K562 (cell line): ENCODE measurements around the gene TSC1. TPM values are rescaled to one million over a fixed set of nuclear protein-coding genes. Genes with fewer than 3 reads are reported as not detected.

Experiments
- CREB3L1 ChIP-seq: fragments of 450-650 bp; IDR thresholded peaks from 2 replicates; pipeline ENCODE4 v1.6.1; 2014; ENCODE audit warnings: low read depth, mild to moderate bottlenecking, moderate library complexity, borderline replicate concordance
- DNMT1 ChIP-seq: fragments of 450-650 bp; IDR thresholded peaks from 2 replicates; pipeline ENCODE4 v1.6.1; 2016; ENCODE audit warnings: antibody characterized with exemption, mild to moderate bottlenecking
- GABPB1 ChIP-seq: sonication (generic); formaldehyde crosslinking; IDR thresholded peaks from 2 replicates; pipeline ENCODE4 v1.8.0; 2022; ENCODE audit warnings: mild to moderate bottlenecking, missing genetic modification reagents
- HMG20B ChIP-seq: fragments of 250-450 bp; sonication (Bioruptor Pico); IDR thresholded peaks from 2 replicates; pipeline ENCODE4 v1.5.0; 2021; ENCODE audit warnings: mild to moderate bottlenecking
- MAZ ChIP-seq, 2 experiments: fragments of 450-650 bp in 1 of 2; sonication (generic) in 1 of 2; formaldehyde crosslinking; IDR thresholded peaks in 1 of 2; conservative IDR thresholded peaks in 1 of 2; 2 replicates each; pipeline versions ENCODE4 v1.4.0 to v1.5.0; 2020; ENCODE audit warnings: mild to moderate bottlenecking in 1 of 2, missing genetic modification reagents in 1 of 2
- MBD1 ChIP-seq: fragments of 250-450 bp; sonication (Bioruptor Pico); IDR thresholded peaks from 2 replicates; pipeline ENCODE4 v1.8.0; 2022; ENCODE audit warnings: inconsistent platforms
- MECOM ChIP-seq: fragments of 250-450 bp; sonication (Bioruptor Pico); IDR thresholded peaks from 2 replicates; pipeline ENCODE4 v1.8.0; 2022; ENCODE audit warnings: inconsistent platforms
- MLLT1 ChIP-seq, 2 experiments: fragments of 450-650 bp; IDR thresholded peaks; 2 replicates each; pipeline ENCODE4 v1.6.1; 2016
- MYNN ChIP-seq, 2 experiments: sonication (generic); formaldehyde crosslinking in 1 of 2; IDR thresholded peaks; 2 replicates each; pipeline versions ENCODE4 v1.5.0 to v1.6.1; 2016 to 2020; ENCODE audit warnings: antibody characterized with exemption in 1 of 2, missing genetic modification reagents in 1 of 2
- PKNOX1 ChIP-seq: fragments of 450-650 bp; IDR thresholded peaks from 2 replicates; pipeline ENCODE4 v1.6.1; 2016
- POLR2A ChIP-seq: fragments of 450-650 bp; conservative IDR thresholded peaks from 2 replicates; pipeline ENCODE4 v1.6.1; 2016
- SPI1 ChIP-seq: IDR thresholded peaks from 2 replicates; pipeline ENCODE4 v1.6.1; 2011; ENCODE audit warnings: low read depth, low read length, control low read depth, borderline replicate concordance
- TCF3 ChIP-seq: sonication (generic); formaldehyde crosslinking; IDR thresholded peaks from 2 replicates; pipeline ENCODE4 v1.4.0; 2020; ENCODE audit warnings: mild to moderate bottlenecking, missing genetic modification reagents
- ZSCAN29 ChIP-seq: fragments of 450-650 bp; IDR thresholded peaks from 2 replicates; pipeline ENCODE4 v1.6.1; 2017
- ZSCAN32 ChIP-seq: fragments of 450-650 bp; formaldehyde crosslinking; IDR thresholded peaks from 2 replicates; pipeline ENCODE4 v1.4.0; 2020; ENCODE audit warnings: mild to moderate bottlenecking, moderate library complexity
- polyA plus RNA-seq, 8 experiments: library from polyadenylated mRNA; depleted of rRNA in 4 of 8; stranded (reverse) in 5 of 8; unstranded in 3 of 8; fragments of >200 nt; fragmentation: Nextera tagmentation in 2 of 8; fragmentation: Illumina TruSeq in 1 of 8; extraction: Ambion mirVana in 2 of 8; extraction: Trizol in 1 of 8; gene quantifications; 2 replicates each; pipeline versions ENCODE4 v1.2.1 to v1.2.3, GENCODE V29; 2011 to 2014; ENCODE audit warnings: inconsistent platforms in 1 of 8, missing spikeins in 1 of 8
- total RNA-seq, 7 experiments: library from RNA; depleted of rRNA in 6 of 7; stranded (reverse); fragments of >200 nt in 6 of 7; fragmentation: Illumina TruSeq in 2 of 7; extraction: Trizol in 2 of 7; gene quantifications; 2 replicates each; pipeline versions ENCODE4 v1.2.1 to v1.2.3, GENCODE V29; 2011 to 2021; ENCODE audit warnings: low replicate concordance in 1 of 7
- TF ChIP-seq, protein P1 (sequence below): fragments of 450-650 bp; IDR thresholded peaks from 2 replicates; pipeline ENCODE4 v1.6.1; 2016; ENCODE audit warnings: borderline replicate concordance

TSC1 gene
- total and polyA plus RNA-seq, 9 of the 15 experiments (the other 6 are each of a cell fraction or from before 2014, with no cell fraction given) = 6.9 to 37.6 (median 18.6) TPM

GRCh38 chr9:132978451-132979131 lies 34.2 kb upstream of the TSC1 start, which contains the start of gene GFI1B (continued):
- no peak for TF ChIP-seq MBD1 (CRISPR knock-in tag)
- TF ChIP-seq MYNN (IDR thresholded peaks at IDR 0.05) = peak; percentile 93
- no peak for TF ChIP-seq MYNN (CRISPR knock-in tag; IDR thresholded peaks at IDR 0.05)
- no peak for TF ChIP-seq HMG20B (CRISPR knock-in tag)
- 0 out of 2 replicates have a peak, but pooled peaks have one; percentile 0 for TF ChIP-seq DNMT1
- TF ChIP-seq MLLT1 (IDR thresholded peaks at IDR 0.05) = peak in 1 of 2 experiments; percentile 40; a peak in 1 of 4 replicates
- TF ChIP-seq ZSCAN29 = peak; percentile 55; the same call in 1 of the 2 replicates
- 0 out of 2 replicates have a peak, but pooled peaks have one; percentile 16 for TF ChIP-seq CREB3L1
- no peak for TF ChIP-seq ZSCAN32
- peak; percentile 61; the same call in 1 of the 2 replicates for TF ChIP-seq GABPB1 (CRISPR knock-in tag)
- no peak; a peak in 1 of 4 replicates for TF ChIP-seq MAZ (CRISPR knock-in tag; conservative IDR thresholded peaks at IDR 0.05 in 1 of 2, IDR thresholded peaks at IDR 0.05 in 1 of 2)
- peak; percentile 57 for TF ChIP-seq POLR2A
- peak; percentile 15; the same call in 1 of the 2 replicates for TF ChIP-seq SPI1
- TF ChIP-seq PKNOX1 = 0 out of 2 replicates have a peak, but pooled peaks have one; percentile 21
- TF ChIP-seq, protein P1, sequence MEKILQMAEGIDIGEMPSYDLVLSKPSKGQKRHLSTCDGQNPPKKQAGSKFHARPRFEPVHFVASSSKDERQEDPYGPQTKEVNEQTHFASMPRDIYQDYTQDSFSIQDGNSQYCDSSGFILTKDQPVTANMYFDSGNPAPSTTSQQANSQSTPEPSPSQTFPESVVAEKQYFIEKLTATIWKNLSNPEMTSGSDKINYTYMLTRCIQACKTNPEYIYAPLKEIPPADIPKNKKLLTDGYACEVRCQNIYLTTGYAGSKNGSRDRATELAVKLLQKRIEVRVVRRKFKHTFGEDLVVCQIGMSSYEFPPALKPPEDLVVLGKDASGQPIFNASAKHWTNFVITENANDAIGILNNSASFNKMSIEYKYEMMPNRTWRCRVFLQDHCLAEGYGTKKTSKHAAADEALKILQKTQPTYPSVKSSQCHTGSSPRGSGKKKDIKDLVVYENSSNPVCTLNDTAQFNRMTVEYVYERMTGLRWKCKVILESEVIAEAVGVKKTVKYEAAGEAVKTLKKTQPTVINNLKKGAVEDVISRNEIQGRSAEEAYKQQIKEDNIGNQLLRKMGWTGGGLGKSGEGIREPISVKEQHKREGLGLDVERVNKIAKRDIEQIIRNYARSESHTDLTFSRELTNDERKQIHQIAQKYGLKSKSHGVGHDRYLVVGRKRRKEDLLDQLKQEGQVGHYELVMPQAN = peak; percentile 84; the same call in 1 of the 2 replicates
- peak; percentile 6; the same call in 1 of the 2 replicates for TF ChIP-seq MECOM (CRISPR knock-in tag)
- TF ChIP-seq TCF3 (CRISPR knock-in tag) = peak; percentile 47
